Stimulated activated CD4-positive, alpha-beta T cell treated with anti-CD3 and anti-CD28 coated beads, Interleukin-15, amount 100 ng/mL, for 48 hours (primary cell): ENCODE results near the gene PLEKHH3.
"Not testable (repeated sequence)": the region's sequence is repeated elsewhere in the genome, so short reads cannot be mapped to it uniquely, and the experiment has no call there.

ENCODE experiments used
- DNase-seq, 2 donors: peaks; one replicate each; pipeline ENCODE4 v3.0.0-alpha.2; 2020; ENCODE audit warnings: low read depth in 2 of 2

PLEKHH3 gene

GRCh38 chr17:42670789-42671657, 5.8 kb downstream of the PLEKHH3 start:
- DNase-seq: no peak

GRCh38 chr17:42669977-42670788, 6.6 kb downstream of the PLEKHH3 start:
- no peak for DNase-seq

- DNase-seq: no peak
These were observed 7.2 kb downstream of the PLEKHH3 start for GRCh38 chr17:42669705-42669976.

GRCh38 chr17:42667088-42667951, 9.5 kb downstream of the PLEKHH3 start:
- DNase-seq: no peak

GRCh38 chr17:42666126-42666525, 10.7 kb downstream of the PLEKHH3 start:
- not testable (repeated sequence) for DNase-seq

GRCh38 chr17:42665581-42666001, 11.2 kb downstream of the PLEKHH3 start:
- DNase-seq: no peak

GRCh38 chr17:42660692-42661345, 16.0 kb downstream of the PLEKHH3 start:
- no peak for DNase-seq

- DNase-seq: not testable (repeated sequence)
These were observed 16.9 kb downstream of the PLEKHH3 start for GRCh38 chr17:42659932-42660274.

GRCh38 chr17:42659079-42659931, 17.5 kb downstream of the PLEKHH3 start, which contains the start of gene TUBG2:
TSS of gene TUBG2 (plus strand) at chr17:42659284. CDS start at chr17:42659504, 220 bp downstream.
- DNase-seq: peak; percentile 59 to 72

- no peak for DNase-seq
These were observed 18.8 kb downstream of the PLEKHH3 start for GRCh38 chr17:42657824-42658588.

GRCh38 chr17:42655528-42655927, 21.3 kb downstream of the PLEKHH3 start:
- no peak for DNase-seq

- DNase-seq: no peak
These were observed 23.3 kb downstream of the PLEKHH3 start for GRCh38 chr17:42653179-42654124.

- no peak for DNase-seq
These were observed 25.4 kb downstream of the PLEKHH3 start for GRCh38 chr17:42651392-42651791.

- no peak for DNase-seq
These were observed 29.0 kb downstream of the PLEKHH3 start for GRCh38 chr17:42647778-42648177.

- DNase-seq: no peak
These were observed 34.5 kb downstream of the PLEKHH3 start for GRCh38 chr17:42642336-42642735.

- DNase-seq: no peak
These were observed 36.7 kb downstream of the PLEKHH3 start for GRCh38 chr17:42640121-42640520.

GRCh38 chr17:42639525-42640113, 37.2 kb downstream of the PLEKHH3 start:
- no peak for DNase-seq

- DNase-seq: no peak
These were observed 43.8 kb downstream of the PLEKHH3 start for GRCh38 chr17:42632949-42633444.
